Endothelial cell of umbilical vein (primary cell): ENCODE data around the gene YPEL4. TPM values are rescaled to one million over a fixed set of nuclear protein-coding genes. Genes with fewer than 3 reads are reported as not detected.
A peak's percentile ranks its signal among the peaks of the same experiment; 100 is the strongest.

Experiments used
- BruUV-seq: library from RNA; stranded (reverse); fragments of 400-500 nt; replicated peaks from 2 replicates; lab custom pipeline; 2021; lab: Mats Ljungman, UMichigan
- CTCF ChIA-PET: fragments of 300-600, 350-600 bp; sonication (Branson Sonifier 250); formaldehyde crosslinking; loops from one replicate; lab custom pipeline; 2021; ENCODE audit warnings: antibody characterized with exemption, inconsistent platforms; lab: Charles Lee
- POLR2A ChIA-PET: fragments of 300-600, 350-600 bp; sonication (Branson Sonifier 250); formaldehyde crosslinking; loops from one replicate; lab custom pipeline; 2021; ENCODE audit warnings: antibody characterized with exemption, inconsistent platforms; lab: Charles Lee
- DNase-seq: peaks from one replicate; pipeline ENCODE4 v3.0.0-alpha.2; 2011; ENCODE audit warnings: low read depth, low spot score
- FAIRE-seq: peaks from 2 replicates; lab custom pipeline; 2011; peaks lifted over from hg19 to GRCh38; lab: Jason Lieb, UNC
- H2AFZ ChIP-seq: 2 replicates; pipeline ENCODE4 v1.6.0; 2012; ENCODE audit warnings: low read depth, low read length, control low read depth, inconsistent platforms
- H3K27ac ChIP-seq: 2 replicates; pipeline ENCODE4 v1.5.1; 2011; ENCODE audit warnings: low read depth, mild to moderate bottlenecking, control low read depth, low read length, moderate library complexity; ENCODE audit not compliant: insufficient read depth
- H3K27me3 ChIP-seq, 2 experiments: 2 replicates each; pipeline versions ENCODE4 v1.6.0 to v1.6.1; 2011; ENCODE audit warnings: low read length in 2 of 2, mixed read lengths in 1 of 2; ENCODE audit not compliant: control insufficient read depth in 2 of 2, insufficient read depth in 2 of 2
- H3K36me3 ChIP-seq, 2 experiments: 2 replicates in 1 of 2; 3 replicates in 1 of 2; pipeline ENCODE4 v1.5.1; 2011; ENCODE audit warnings: low read length in 2 of 2, mild to moderate bottlenecking in 1 of 2, moderate library complexity in 1 of 2; ENCODE audit not compliant: control insufficient read depth in 2 of 2, insufficient read depth in 2 of 2; ENCODE audit errors: extremely low read depth in 1 of 2
- H3K4me1 ChIP-seq: 3 replicates; pipeline ENCODE4 v1.5.1; 2011; ENCODE audit warnings: mild to moderate bottlenecking, low read length; ENCODE audit not compliant: control insufficient read depth, insufficient read depth; ENCODE audit errors: extremely low read depth
- H3K4me2 ChIP-seq: 2 replicates; pipeline ENCODE4 v1.6.1; 2011; ENCODE audit warnings: low read length, control low read depth, mixed read lengths; ENCODE audit not compliant: insufficient read depth
- H3K4me3 ChIP-seq, 3 experiments: fragments of 200-600 bp in 1 of 3; sonication (generic), shearing (Covaris generic) in 1 of 3; replicated peaks in 1 of 3; 2 replicates each; pipeline ENCODE4 v1.5.1; 2011 to 2016; ENCODE audit warnings: control low read depth in 3 of 3, low read length in 3 of 3, mild to moderate bottlenecking in 2 of 3, inconsistent platforms in 1 of 3, low read depth in 1 of 3, moderate library complexity in 1 of 3; ENCODE audit not compliant: insufficient read depth in 1 of 3
- H3K79me2 ChIP-seq: 2 replicates; pipeline ENCODE4 v1.6.0; 2012; ENCODE audit warnings: low read length, inconsistent platforms; ENCODE audit not compliant: control insufficient read depth, insufficient read depth
- H3K9ac ChIP-seq: replicated peaks from 2 replicates; pipeline ENCODE3; 2011; ENCODE audit warnings: low read length, control low read depth; ENCODE audit not compliant: insufficient read depth; ENCODE audit errors: extremely low read depth
- H3K9me1 ChIP-seq: replicated peaks from 3 replicates; pipeline ENCODE4 v1.6.0; 2011; ENCODE audit warnings: mild to moderate bottlenecking, low read length; ENCODE audit not compliant: control insufficient read depth, insufficient read depth; ENCODE audit errors: extremely low read depth
- H3K9me3 ChIP-seq: replicated peaks from 2 replicates; pipeline ENCODE4 v1.5.1; 2012; ENCODE audit warnings: low read length, inconsistent platforms; ENCODE audit not compliant: control insufficient read depth, insufficient read depth
- H4K20me1 ChIP-seq: replicated peaks from 2 replicates; pipeline ENCODE3; 2011; ENCODE audit warnings: mild to moderate bottlenecking, low read length; ENCODE audit not compliant: control insufficient read depth, insufficient read depth; ENCODE audit errors: extremely low read depth
- CTCF ChIP-seq, 2 donors: IDR thresholded peaks; 1 replicate in 1 of 2; 2 replicates in 1 of 2; pipeline ENCODE4 v1.5.1; 2011; ENCODE audit warnings: low read length in 2 of 2, mild to moderate bottlenecking in 2 of 2, moderate library complexity in 2 of 2, control low read depth in 1 of 2, inconsistent platforms in 1 of 2, low read depth in 1 of 2; ENCODE audit not compliant: insufficient read depth in 1 of 2; ENCODE audit errors: extremely low read depth in 1 of 2
- EZH2 ChIP-seq: IDR thresholded peaks from 2 replicates; pipeline ENCODE4 v1.6.1; 2012; ENCODE audit warnings: borderline replicate concordance, low read depth, mild to moderate bottlenecking, moderate library complexity, low read length, inconsistent platforms; ENCODE audit not compliant: severe bottlenecking
- JUN ChIP-seq: IDR thresholded peaks from 2 replicates; pipeline ENCODE4 v1.6.1; 2011; ENCODE audit warnings: borderline replicate concordance, low read depth; ENCODE audit not compliant: insufficient read length, insufficient read depth
- MAX ChIP-seq: IDR thresholded peaks from 2 replicates; pipeline ENCODE4 v1.6.1; 2011; ENCODE audit not compliant: insufficient read depth, insufficient read length
- POLR2A ChIP-seq: IDR thresholded peaks from 2 replicates; pipeline ENCODE4 v1.6.1; 2012; ENCODE audit warnings: low read depth, mild to moderate bottlenecking, control low read depth, low read length
- POLR2AphosphoS5 ChIP-seq: IDR thresholded peaks from 2 replicates; pipeline ENCODE4 v1.6.1; 2012; ENCODE audit warnings: low read depth, mild to moderate bottlenecking, control low read depth, low read length, moderate library complexity; ENCODE audit not compliant: insufficient read depth
- dilution Hi-C: fragments of 300-500 bp; cut with MboI; formaldehyde crosslinking; loops from one replicate; pipeline ENCODE4 v1.15.0; 2019; ENCODE audit warnings: low sequenced_read_pairs; ENCODE audit not compliant: extremely low pct_ligation_motif_present
- intact Hi-C: fragments of 100-400 bp; cut with micrococcal nuclease; formaldehyde crosslinking; loops from one replicate; pipeline ENCODE4 v1.10.0; 2022
- polyA plus RNA-seq, 4 experiments: library from polyadenylated mRNA; depleted of rRNA in 3 of 4; stranded (reverse) in 3 of 4; unstranded in 1 of 4; fragments of >200 nt; gene quantifications; 2 replicates each; pipeline versions ENCODE4 v1.2.1 to v1.2.3, GENCODE V29; 2011 to 2012; ENCODE audit warnings: missing spikeins in 1 of 4
- total RNA-seq: library from RNA; stranded (reverse); gene quantifications from 2 replicates; pipeline ENCODE4 v1.2.3, GENCODE V29; 2021

The YPEL4 gene
- total and polyA plus RNA-seq, 2 donors (not counting 3 experiments of a cell fraction or from before 2014, with no cell fraction given) = 0.03 to 0.24 TPM

GRCh38 chr11:57641011-57641807 lies 8.5 kb downstream of the YPEL4 start:
- ChIA-PET POLR2A (interaction anchor here (0.5 to 1.5 kb wide), 4 partner anchors 73 to 234 kb away, joined by 3 to 4 read pairs (median 3); partner anchors contain the start of genes TIMM10 and UBE2L6), CTCF (interaction anchor here (0.7 to 4.2 kb wide), 27 partner anchors 11 to 1495 kb away, joined by 3 to 154 read pairs (median 3); partner anchors contain the start of genes RTN4RL2, SMTNL1, SSRP1 and TIMM10)
- peaks cover 24% of the 10 kb centered on the region for H3K4me1 ChIP-seq
- no peaks in the 10 kb centered on the region for H3K36me3 ChIP-seq
- FAIRE-seq (peak; percentile 82), DNase-seq (peak; percentile 46)
- H3K4me3 ChIP-seq = no peak overlapping the region
- H3K9me1 ChIP-seq = no peaks in the 10 kb centered on the region
- H2AFZ ChIP-seq = no peak overlapping the region
- H3K9ac ChIP-seq = no peak overlapping the region
- H3K4me2 ChIP-seq = no peak overlapping the region
- no peak overlapping the region for H3K27ac ChIP-seq
- BruUV-seq = TSS peak; percentile 3
- no peaks in the 10 kb centered on the region for H3K9me3 ChIP-seq
- TF ChIP-seq POLR2A (no peak), MAX (no peak), JUN (no peak), CTCF (IDR thresholded peaks at IDR 0.05; ENCODE audit: extremely low read depth in 1 of 2, insufficient read depth in 1 of 2, low read depth in 1 of 2, low read length in 2 of 2) (peak; percentile 33 to 52), POLR2AphosphoS5 (no peak), EZH2 (no peak)
- intact Hi-C loops (loop anchor here (1.0 kb wide), 6 partner anchors 73 to 927 kb away; partner anchors contain the start of gene TIMM10), dilution Hi-C loops (no loop called here)
- H3K27me3 ChIP-seq = peaks cover 8 to 11% of the 10 kb centered on the region in 2 experiments
- no peaks in the 10 kb centered on the region for H4K20me1 ChIP-seq
- peaks cover 18% of the 10 kb centered on the region for H3K79me2 ChIP-seq
